GM11168 (cell line): ENCODE data around the gene ITGA5.

ENCODE experiments used
- in situ Hi-C: fragments of 300-500 bp; cut with MboI; formaldehyde crosslinking; loops from one replicate; pipeline ENCODE4 v1.12.0; 2022; ENCODE audit warnings: low sequenced_read_pairs; ENCODE audit not compliant: unreplicated experiment

ITGA5 gene

GRCh38 chr12:54413284-54414190 lies 5.5 kb downstream of the ITGA5 start:
- in situ Hi-C loops, result no loop called here

GRCh38 chr12:54412786-54413185 lies 6.3 kb downstream of the ITGA5 start:
- in situ Hi-C loops, result no loop called here

- in situ Hi-C loops, result no loop called here
These were observed 6.7 kb downstream of the ITGA5 start for GRCh38 chr12:54412348-54412747.

- in situ Hi-C loops, result no loop called here
These were observed 7.5 kb downstream of the ITGA5 start for GRCh38 chr12:54411391-54412241.

- in situ Hi-C loops, result no loop called here
These were observed 9.8 kb downstream of the ITGA5 start for GRCh38 chr12:54409267-54409666.

GRCh38 chr12:54407183-54407905 lies 11.7 kb downstream of the ITGA5 start:
- in situ Hi-C loops, result no loop called here

GRCh38 chr12:54405573-54405972 lies 13.5 kb downstream of the ITGA5 start:
- in situ Hi-C loops, result no loop called here

GRCh38 chr12:54405106-54405505 lies 14.0 kb downstream of the ITGA5 start:
- in situ Hi-C loops, result no loop called here

- in situ Hi-C loops, result loop anchor here (5.0 kb wide), 1 partner anchor 33 kb away; no protein-coding TSS in a partner anchor
These were observed 14.7 kb downstream of the ITGA5 start for GRCh38 chr12:54404061-54405004.

- in situ Hi-C loops, result loop anchor here (5.0 kb wide), 1 partner anchor 36 kb away; no protein-coding TSS in a partner anchor
These were observed 17.9 kb downstream of the ITGA5 start for GRCh38 chr12:54401119-54401518.

GRCh38 chr12:54398995-54399793 lies 19.9 kb downstream of the ITGA5 start:
- in situ Hi-C loops, result no loop called here

- in situ Hi-C loops, result no loop called here
These were observed 20.8 kb downstream of the ITGA5 start for GRCh38 chr12:54398218-54398617.

- in situ Hi-C loops, result no loop called here
These were observed 21.9 kb downstream of the ITGA5 start for GRCh38 chr12:54397157-54397556.

GRCh38 chr12:54395545-54395944 lies 23.5 kb downstream of the ITGA5 start:
- in situ Hi-C loops, result no loop called here

GRCh38 chr12:54394986-54395385 lies 24.1 kb downstream of the ITGA5 start:
- in situ Hi-C loops, result no loop called here

- in situ Hi-C loops, result no loop called here
These were observed 24.8 kb downstream of the ITGA5 start for GRCh38 chr12:54394281-54394719.

- in situ Hi-C loops, result no loop called here
These were observed 25.3 kb downstream of the ITGA5 start for GRCh38 chr12:54393743-54394142.

GRCh38 chr12:54393207-54393609 lies 25.9 kb downstream of the ITGA5 start:
- in situ Hi-C loops, result no loop called here
